Liver (tissue), 2 donors: ENCODE measurements around the gene IKZF1.

Experiments used
- MAX ChIP-seq: IDR thresholded peaks from 2 replicates; pipeline ENCODE4 v1.6.1; 2016; ENCODE audit warnings: antibody characterized with exemption
- TF ChIP-seq, protein P1 (sequence below): fragments of 150-350 bp; IDR thresholded peaks from 2 replicates; pipeline ENCODE4 v1.5.1; 2017; ENCODE audit warnings: improper control_type of control experiment, low read depth, low read length; ENCODE audit not compliant: missing input control
- donor health status: healthy.

GRCh38 chr7:50310956-50311355 is 6.4 kb downstream of the IKZF1 start:
- TF ChIP-seq, protein P1, sequence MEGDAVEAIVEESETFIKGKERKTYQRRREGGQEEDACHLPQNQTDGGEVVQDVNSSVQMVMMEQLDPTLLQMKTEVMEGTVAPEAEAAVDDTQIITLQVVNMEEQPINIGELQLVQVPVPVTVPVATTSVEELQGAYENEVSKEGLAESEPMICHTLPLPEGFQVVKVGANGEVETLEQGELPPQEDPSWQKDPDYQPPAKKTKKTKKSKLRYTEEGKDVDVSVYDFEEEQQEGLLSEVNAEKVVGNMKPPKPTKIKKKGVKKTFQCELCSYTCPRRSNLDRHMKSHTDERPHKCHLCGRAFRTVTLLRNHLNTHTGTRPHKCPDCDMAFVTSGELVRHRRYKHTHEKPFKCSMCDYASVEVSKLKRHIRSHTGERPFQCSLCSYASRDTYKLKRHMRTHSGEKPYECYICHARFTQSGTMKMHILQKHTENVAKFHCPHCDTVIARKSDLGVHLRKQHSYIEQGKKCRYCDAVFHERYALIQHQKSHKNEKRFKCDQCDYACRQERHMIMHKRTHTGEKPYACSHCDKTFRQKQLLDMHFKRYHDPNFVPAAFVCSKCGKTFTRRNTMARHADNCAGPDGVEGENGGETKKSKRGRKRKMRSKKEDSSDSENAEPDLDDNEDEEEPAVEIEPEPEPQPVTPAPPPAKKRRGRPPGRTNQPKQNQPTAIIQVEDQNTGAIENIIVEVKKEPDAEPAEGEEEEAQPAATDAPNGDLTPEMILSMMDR: no peak
- TF ChIP-seq MAX: no peak
